ENCODE measurements around the gene ATP6V1G1. TPM values are rescaled to one million over a fixed set of nuclear protein-coding genes. Genes with fewer than 3 reads are reported as not detected.
A peak's percentile ranks its signal among the peaks of the same experiment; 100 is the strongest.

The ATP6V1G1 gene, protein sequence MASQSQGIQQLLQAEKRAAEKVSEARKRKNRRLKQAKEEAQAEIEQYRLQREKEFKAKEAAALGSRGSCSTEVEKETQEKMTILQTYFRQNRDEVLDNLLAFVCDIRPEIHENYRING
- polyA plus RNA-seq, result 100 to 1,000 TPM in 2 of 4 donors, 10 to 100 TPM in 2; 89.7 to 148 (median 97.6) TPM
- long read RNA-seq, donor 1, transcript ATP6V1G1-201 (3 exons, 1,080 nt), result major isoform, 265 of 320 reads
- long read RNA-seq, donor 1, partial matches to known transcripts, result 55 of 320 reads
- long read RNA-seq, donor 1, other reads (novel, unspliced or antisense), result 0 of 320 reads
- long read RNA-seq, donor 2, transcript ATP6V1G1-201 (3 exons, 1,080 nt), result major isoform, 62 of 62 reads
- long read RNA-seq, donor 2, partial matches to known transcripts, result 0 of 62 reads
- long read RNA-seq, donor 2, other reads (novel, unspliced or antisense), result 0 of 62 reads
- long read RNA-seq, donor 3, transcript ATP6V1G1-201 (3 exons, 1,080 nt), result major isoform, 76 of 97 reads
- long read RNA-seq, donor 3, partial matches to known transcripts, result 21 of 97 reads
- long read RNA-seq, donor 3, other reads (novel, unspliced or antisense), result 0 of 97 reads
- long read RNA-seq, donor 4, partial matches to known transcripts, result 0 of 3 reads
- long read RNA-seq, donor 4, other reads (novel, unspliced or antisense), result 0 of 3 reads
- long read RNA-seq, donor 5, transcript ATP6V1G1-201 (3 exons, 1,080 nt), result major isoform, 35 of 50 reads
- long read RNA-seq, donor 5, partial matches to known transcripts, result 15 of 50 reads
- long read RNA-seq, donor 5, other reads (novel, unspliced or antisense), result 0 of 50 reads
- long read RNA-seq, donor 6, transcript ATP6V1G1-201 (3 exons, 1,080 nt), result major isoform, 92 of 98 reads
- long read RNA-seq, donor 6, partial matches to known transcripts, result 6 of 98 reads
- long read RNA-seq, donor 6, other reads (novel, unspliced or antisense), result 0 of 98 reads
- long read RNA-seq, donor 7, result 0 reads
- long read RNA-seq, donor 8, transcript ATP6V1G1-201 (3 exons, 1,080 nt), result major isoform, 15 of 15 reads
- long read RNA-seq, donor 8, partial matches to known transcripts, result 0 of 15 reads
- long read RNA-seq, donor 8, other reads (novel, unspliced or antisense), result 0 of 15 reads
- long read RNA-seq, donor 9, transcript ATP6V1G1-201 (3 exons, 1,080 nt), result major isoform, 28 of 28 reads
- long read RNA-seq, donor 9, partial matches to known transcripts, result 0 of 28 reads
- long read RNA-seq, donor 9, other reads (novel, unspliced or antisense), result 0 of 28 reads
- long read RNA-seq, donor 10, transcript ATP6V1G1-201 (3 exons, 1,080 nt), result major isoform, 152 of 181 reads
- long read RNA-seq, donor 10, partial matches to known transcripts, result 29 of 181 reads
- long read RNA-seq, donor 10, other reads (novel, unspliced or antisense), result 0 of 181 reads

DNA sequence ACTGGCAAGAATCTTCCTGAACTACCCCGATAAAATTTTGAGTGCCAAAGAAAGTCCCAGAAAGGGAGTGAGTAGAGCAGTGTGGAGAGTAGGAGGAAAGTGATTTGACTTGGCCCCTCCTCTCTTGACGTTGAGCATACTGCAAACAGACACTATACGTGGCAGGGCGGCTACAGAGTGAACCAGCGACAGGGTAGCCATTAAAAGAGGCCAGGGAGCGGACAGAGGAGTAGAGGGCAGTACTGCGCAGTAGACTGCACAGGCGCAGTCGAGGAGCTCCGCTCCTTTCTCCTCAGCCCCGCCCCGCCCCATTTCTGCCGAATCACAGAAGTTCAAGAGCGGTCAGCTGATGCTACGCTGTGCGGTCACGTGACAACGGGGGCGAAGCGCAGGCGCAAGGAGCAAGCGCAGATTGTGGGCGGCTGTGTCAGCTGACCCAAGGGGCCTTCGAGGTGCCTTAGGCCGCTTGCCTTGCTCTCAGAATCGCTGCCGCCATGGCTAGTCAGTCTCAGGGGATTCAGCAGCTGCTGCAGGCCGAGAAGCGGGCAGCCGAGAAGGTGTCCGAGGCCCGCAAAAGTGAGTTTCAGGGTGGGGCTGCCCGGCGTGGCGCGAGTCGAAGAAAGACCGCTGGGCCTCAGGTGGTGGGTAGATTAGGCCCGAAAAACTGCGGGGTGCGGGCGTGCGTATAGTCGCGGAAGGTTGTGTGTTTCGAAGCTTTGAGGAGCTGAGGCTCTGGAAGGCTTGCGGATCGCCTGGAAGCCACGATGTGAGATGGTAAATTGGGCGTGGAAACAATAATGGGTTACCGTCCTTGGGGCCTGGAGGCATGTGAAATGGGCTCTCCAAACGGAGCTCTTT, at the start of gene ATP6V1G1:
Gene ATP6V1G1 (plus strand): TSS at position 425 of the 858 bp plus-strand sequence. CDS start 70 bp downstream, at position 495.
- Histone ChIP-seq H3K36me3 (ENCODE audit: control insufficient read depth in 3 of 3, insufficient read depth in 2 of 3, low read depth in 1 of 3, low read length in 3 of 3) (peaks cover 0 to 8% (median 2%) of the 10 kb centered on the region in 3 donors), H3K4me3 (ENCODE audit: low read depth in 1 of 3, low read length in 3 of 3) (peak within 1 kb of the TSS; percentile 78 to 96 (median 89)), H3K4me1 (ENCODE audit: control insufficient read depth in 3 of 3, insufficient read depth in 2 of 3, low read depth in 1 of 3, low read length in 2 of 3) (peaks cover 11 to 26% (median 14%) of the 10 kb centered on the region in 3 donors), H3K9me3 (ENCODE audit: control insufficient read depth in 2 of 2, insufficient read depth in 1 of 2, low read depth in 1 of 2, low read length in 1 of 2) (no peaks in the 10 kb centered on the region), H3K27me3 (ENCODE audit: control insufficient read depth in 3 of 3, insufficient read depth in 3 of 3, low read length in 3 of 3) (no peaks in the 10 kb centered on the region), H3K27ac (ENCODE audit: low read depth in 1 of 3, low read length in 2 of 3) (peak within 1 kb of the TSS; percentile 91 to 97 (median 94))
- DNase-seq, result peak; percentile 100
- 0 to 1% (median 1%) methylated on average over 51 to 52 of the region's 52 CpGs for WGBS, 3 donors
- no peak for FAIRE-seq

DNA sequence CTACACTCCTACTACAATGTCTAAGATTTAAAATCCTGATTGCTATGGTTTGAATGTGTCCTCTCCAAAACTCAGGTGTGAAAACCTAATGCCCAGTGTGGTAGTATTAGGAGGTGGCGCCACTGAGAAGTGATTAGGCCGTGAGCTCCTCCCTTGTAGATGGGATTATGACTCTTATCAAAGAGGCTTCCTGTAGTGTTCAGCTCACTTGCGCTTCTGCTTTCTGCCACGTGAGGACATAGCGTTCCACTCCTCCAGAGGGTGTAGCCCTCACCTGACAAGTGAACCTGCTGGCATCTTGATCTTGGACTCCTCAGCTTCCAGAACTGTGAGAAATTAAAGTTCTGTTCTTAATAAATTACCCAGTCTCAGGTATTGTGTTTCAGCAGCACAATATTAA, 49.3 kb upstream of the ATP6V1G1 start:
- peak; percentile 66 to 90 for DNase-seq
- H3K27me3 ChIP-seq (ENCODE audit: control insufficient read depth in 3 of 3, insufficient read depth in 3 of 3, low read length in 3 of 3), result peaks cover 0 to 6% (median 0%) of the 10 kb centered on the region in 3 donors
- H3K27ac ChIP-seq (ENCODE audit: low read depth in 1 of 3, low read length in 2 of 3), result no peak overlapping the region
- H3K36me3 ChIP-seq (ENCODE audit: control insufficient read depth in 3 of 3, insufficient read depth in 2 of 3, low read depth in 1 of 3, low read length in 3 of 3), result no peaks in the 10 kb centered on the region
- no peak overlapping the region for H3K4me3 ChIP-seq (ENCODE audit: low read depth in 1 of 3, low read length in 3 of 3)
- H3K9me3 ChIP-seq (ENCODE audit: control insufficient read depth in 2 of 2, insufficient read depth in 1 of 2, low read depth in 1 of 2, low read length in 1 of 2), result peaks cover 0 to 6% of the 10 kb centered on the region in 2 donors
- no peak for FAIRE-seq
- no peaks in the 10 kb centered on the region for H3K4me1 ChIP-seq (ENCODE audit: control insufficient read depth in 3 of 3, insufficient read depth in 2 of 3, low read depth in 1 of 3, low read length in 2 of 3)
- 3 to 25% (median 25%) methylated on average over 5 of the region's 5 CpGs for WGBS, 3 donors

DNA sequence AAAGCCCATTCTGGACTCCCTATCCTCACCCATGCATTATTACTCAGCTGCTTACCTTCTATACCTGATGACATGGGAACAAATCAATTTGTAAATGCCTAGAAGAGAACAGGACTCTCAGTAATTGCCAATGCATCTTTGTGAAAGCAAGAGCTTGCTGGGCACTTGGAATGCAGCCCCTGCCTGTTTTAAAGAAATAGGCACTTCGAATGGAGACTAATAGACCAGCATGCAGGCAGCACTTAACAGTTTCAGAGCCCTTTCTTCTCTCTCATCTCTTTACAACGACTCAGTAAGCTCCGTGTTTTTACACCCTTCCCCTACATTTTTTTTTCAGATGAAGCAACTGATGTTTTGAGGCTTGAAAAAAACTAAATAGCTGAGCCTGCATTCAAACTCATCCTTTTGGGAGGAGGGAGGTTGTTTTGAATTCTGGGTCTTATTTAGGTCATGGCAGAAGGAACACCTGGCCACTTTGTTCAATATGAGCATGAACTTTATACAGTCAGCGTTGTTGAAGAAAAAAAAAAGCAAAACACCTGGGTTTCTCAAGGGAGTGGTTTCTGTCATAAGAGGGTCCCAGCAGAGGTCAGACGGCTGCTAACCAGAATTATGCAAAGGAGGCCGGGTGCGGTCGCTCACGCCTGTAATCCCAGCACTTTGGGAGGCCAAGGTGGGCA, 47.7 kb upstream of the ATP6V1G1 start:
- peaks cover 0 to 9% (median 0%) of the 10 kb centered on the region in 3 donors for H3K27me3 ChIP-seq (ENCODE audit: control insufficient read depth in 3 of 3, insufficient read depth in 3 of 3, low read length in 3 of 3)
- H3K4me3 ChIP-seq (ENCODE audit: low read depth in 1 of 3, low read length in 3 of 3), result no peak overlapping the region
- H3K36me3 ChIP-seq (ENCODE audit: control insufficient read depth in 3 of 3, insufficient read depth in 2 of 3, low read depth in 1 of 3, low read length in 3 of 3), result no peaks in the 10 kb centered on the region
- WGBS, 3 donors, result 47 to 65% (median 51%) methylated on average over 9 of the region's 9 CpGs
- peaks cover 0 to 3% of the 10 kb centered on the region in 2 donors for H3K9me3 ChIP-seq (ENCODE audit: control insufficient read depth in 2 of 2, insufficient read depth in 1 of 2, low read depth in 1 of 2, low read length in 1 of 2)
- DNase-seq (no peak), FAIRE-seq (no peak)
- H3K27ac ChIP-seq (ENCODE audit: low read depth in 1 of 3, low read length in 2 of 3), result no peak overlapping the region
- no peaks in the 10 kb centered on the region for H3K4me1 ChIP-seq (ENCODE audit: control insufficient read depth in 3 of 3, insufficient read depth in 2 of 3, low read depth in 1 of 3, low read length in 2 of 3)

DNA sequence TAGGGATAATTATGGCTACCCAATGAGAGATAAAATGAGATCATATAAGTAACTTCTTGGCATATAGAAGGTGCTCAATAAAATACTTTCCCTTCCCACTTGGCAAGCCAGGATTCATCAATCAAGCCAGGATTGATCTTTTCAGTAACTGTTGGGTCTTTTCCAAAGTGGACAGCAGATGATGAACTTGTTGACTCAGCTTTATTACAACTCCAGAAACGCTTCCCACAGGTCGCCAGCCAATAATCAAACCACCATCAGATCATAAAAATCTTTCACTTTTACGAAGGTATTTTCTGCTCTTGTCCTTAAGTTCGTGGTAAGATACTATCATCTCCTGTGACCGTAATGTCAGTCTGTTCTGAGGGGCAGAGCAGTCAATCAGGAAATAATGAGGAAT, 42.5 kb upstream of the ATP6V1G1 start:
- WGBS, 3 donors, result 13 to 57% (median 32%) methylated on average over 5 of the region's 5 CpGs
- DNase-seq (no peak), FAIRE-seq (no peak)

DNA sequence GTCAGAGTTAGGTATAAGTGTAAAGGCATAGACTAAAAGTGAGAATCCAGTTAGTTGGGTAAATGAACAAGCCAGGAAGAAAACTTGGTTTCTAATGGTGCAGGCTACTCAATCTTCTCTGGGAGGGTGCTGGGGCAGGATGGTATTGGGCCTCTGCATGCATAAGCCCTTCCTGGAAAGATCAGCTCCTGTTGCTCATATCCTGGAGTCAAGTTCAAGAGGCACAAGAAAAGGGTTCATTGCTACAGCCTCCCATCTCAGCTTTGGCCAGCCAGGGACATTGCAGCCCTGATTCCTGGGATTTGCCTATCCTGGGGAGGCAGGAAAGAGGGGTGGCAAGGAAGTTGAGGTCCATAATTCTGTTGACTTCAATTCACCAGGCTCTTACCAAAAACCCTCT, 40.7 kb upstream of the ATP6V1G1 start:
- H3K4me3 ChIP-seq (ENCODE audit: low read depth in 1 of 3, low read length in 3 of 3), result no peak overlapping the region
- no peaks in the 10 kb centered on the region for H3K36me3 ChIP-seq (ENCODE audit: control insufficient read depth in 3 of 3, insufficient read depth in 2 of 3, low read depth in 1 of 3, low read length in 3 of 3)
- no peak overlapping the region for H3K27ac ChIP-seq (ENCODE audit: low read depth in 1 of 3, low read length in 2 of 3)
- peaks cover 0 to 19% (median 0%) of the 10 kb centered on the region in 3 donors for H3K27me3 ChIP-seq (ENCODE audit: control insufficient read depth in 3 of 3, insufficient read depth in 3 of 3, low read length in 3 of 3)
- no peak for DNase-seq
- FAIRE-seq, result no peak
- H3K4me1 ChIP-seq (ENCODE audit: control insufficient read depth in 3 of 3, insufficient read depth in 2 of 3, low read depth in 1 of 3, low read length in 2 of 3), result no peaks in the 10 kb centered on the region
- peaks cover 0 to 5% of the 10 kb centered on the region in 2 donors for H3K9me3 ChIP-seq (ENCODE audit: control insufficient read depth in 2 of 2, insufficient read depth in 1 of 2, low read depth in 1 of 2, low read length in 1 of 2)

More for the DNA sequence above, 42.5 kb upstream of the ATP6V1G1 start:
- peaks cover 0 to 14% (median 0%) of the 10 kb centered on the region in 3 donors for H3K27me3 ChIP-seq (ENCODE audit: control insufficient read depth in 3 of 3, insufficient read depth in 3 of 3, low read length in 3 of 3)
- peaks cover 0 to 8% of the 10 kb centered on the region in 2 donors for H3K9me3 ChIP-seq (ENCODE audit: control insufficient read depth in 2 of 2, insufficient read depth in 1 of 2, low read depth in 1 of 2, low read length in 1 of 2)
- no peaks in the 10 kb centered on the region for H3K4me1 ChIP-seq (ENCODE audit: control insufficient read depth in 3 of 3, insufficient read depth in 2 of 3, low read depth in 1 of 3, low read length in 2 of 3)
- H3K27ac ChIP-seq (ENCODE audit: low read depth in 1 of 3, low read length in 2 of 3), result no peak overlapping the region
- H3K4me3 ChIP-seq (ENCODE audit: low read depth in 1 of 3, low read length in 3 of 3), result no peak overlapping the region
- no peaks in the 10 kb centered on the region for H3K36me3 ChIP-seq (ENCODE audit: control insufficient read depth in 3 of 3, insufficient read depth in 2 of 3, low read depth in 1 of 3, low read length in 3 of 3)

DNA sequence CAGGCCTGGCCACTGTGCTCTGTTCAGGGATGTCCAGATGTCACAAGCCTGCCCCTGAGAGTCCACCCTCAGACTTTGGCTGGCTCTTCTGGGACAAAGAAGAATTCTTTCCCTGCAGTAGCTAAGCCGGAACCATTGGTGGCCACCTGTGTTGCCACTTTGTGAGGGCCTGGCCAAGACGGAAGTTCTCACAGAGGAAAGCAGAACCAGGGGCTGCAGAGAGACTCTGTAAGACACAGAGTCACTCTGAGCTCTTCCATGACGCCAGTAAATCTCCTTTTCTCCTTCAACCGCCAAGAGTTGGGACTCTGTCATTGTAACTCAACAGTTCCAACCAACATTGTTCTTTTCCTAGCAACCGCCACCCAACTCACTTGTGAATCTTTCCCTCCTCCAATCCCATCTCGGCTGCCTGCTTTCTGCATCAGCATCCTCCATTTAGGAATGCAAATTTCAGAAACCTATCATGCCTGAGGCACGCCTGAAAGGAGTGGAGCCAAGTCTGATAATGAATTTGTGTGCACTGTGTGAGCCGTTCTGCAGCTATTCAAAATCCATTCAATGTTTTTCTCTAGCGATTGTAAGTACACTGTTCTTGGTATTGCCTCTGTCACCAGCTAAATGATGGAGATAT, 37.8 kb upstream of the ATP6V1G1 start:
- 69 to 73% (median 70%) methylated on average over 9 of the region's 9 CpGs for WGBS, 3 donors
- FAIRE-seq, result no peak
- H3K9me3 ChIP-seq (ENCODE audit: control insufficient read depth in 2 of 2, insufficient read depth in 1 of 2, low read depth in 1 of 2, low read length in 1 of 2), result peaks cover 0 to 5% of the 10 kb centered on the region in 2 donors
- no peak overlapping the region for H3K27ac ChIP-seq (ENCODE audit: low read depth in 1 of 3, low read length in 2 of 3)
- H3K4me1 ChIP-seq (ENCODE audit: control insufficient read depth in 3 of 3, insufficient read depth in 2 of 3, low read depth in 1 of 3, low read length in 2 of 3), result no peaks in the 10 kb centered on the region
- H3K36me3 ChIP-seq (ENCODE audit: control insufficient read depth in 3 of 3, insufficient read depth in 2 of 3, low read depth in 1 of 3, low read length in 3 of 3), result no peaks in the 10 kb centered on the region
- no peak overlapping the region for H3K4me3 ChIP-seq (ENCODE audit: low read depth in 1 of 3, low read length in 3 of 3)
- no peak for DNase-seq
- peaks cover 0 to 19% (median 0%) of the 10 kb centered on the region in 3 donors for H3K27me3 ChIP-seq (ENCODE audit: control insufficient read depth in 3 of 3, insufficient read depth in 3 of 3, low read length in 3 of 3)

Data from small intestine (tissue), 16 donors.